ENCODE results near the gene KRTAP5-7.
"Not testable (repeated sequence)": the region's sequence is repeated elsewhere in the genome, so short reads cannot be mapped to it uniquely, and the experiment has no call there.

KRTAP5-7 gene

GRCh38 chr11:71556018-71556417 lies 29.0 kb downstream of the KRTAP5-7 start:
- DNase-seq (ENCODE audit: low spot score) = no peak

GRCh38 chr11:71557257-71557656 lies 30.2 kb downstream of the KRTAP5-7 start:
- no peak for DNase-seq (ENCODE audit: low spot score)

GRCh38 chr11:71558996-71559395 lies 31.9 kb downstream of the KRTAP5-7 start:
- DNase-seq (ENCODE audit: low spot score) = no peak

- DNase-seq (ENCODE audit: low spot score) = no peak
Observed at GRCh38 chr11:71562120-71562519, 35.1 kb downstream of the KRTAP5-7 start.

GRCh38 chr11:71563406-71563805 lies 36.3 kb downstream of the KRTAP5-7 start:
- DNase-seq (ENCODE audit: low spot score) = no peak

GRCh38 chr11:71564430-71564829 lies 37.4 kb downstream of the KRTAP5-7 start:
- no peak for DNase-seq (ENCODE audit: low spot score)

- DNase-seq (ENCODE audit: low spot score) = no peak
Observed at GRCh38 chr11:71565263-71565662, 38.2 kb downstream of the KRTAP5-7 start, which contains the start of gene KRTAP5-10. TSS of gene KRTAP5-10 (plus strand) at chr11:71565563. CDS start at chr11:71565588, 25 bp downstream.

GRCh38 chr11:71566081-71566620 lies 39.1 kb downstream of the KRTAP5-7 start:
- DNase-seq (ENCODE audit: low spot score) = no peak

- not testable (repeated sequence) for DNase-seq (ENCODE audit: low spot score)
Observed at GRCh38 chr11:71566626-71567599, 39.8 kb downstream of the KRTAP5-7 start.

GRCh38 chr11:71567633-71568032 lies 40.6 kb downstream of the KRTAP5-7 start:
- not testable (repeated sequence) for DNase-seq (ENCODE audit: low spot score)

- no peak for DNase-seq (ENCODE audit: low spot score)
Observed at GRCh38 chr11:71568704-71569349, 41.8 kb downstream of the KRTAP5-7 start.

GRCh38 chr11:71571101-71571850 lies 44.2 kb downstream of the KRTAP5-7 start:
- not testable (repeated sequence) for DNase-seq (ENCODE audit: low spot score)

GRCh38 chr11:71572811-71573210 lies 45.7 kb downstream of the KRTAP5-7 start:
- no peak for DNase-seq (ENCODE audit: low spot score)

- no peak for DNase-seq (ENCODE audit: low spot score)
Observed at GRCh38 chr11:71574418-71574817, 47.4 kb downstream of the KRTAP5-7 start.

- DNase-seq (ENCODE audit: low spot score) = no peak
Observed at GRCh38 chr11:71575723-71576424, 48.8 kb downstream of the KRTAP5-7 start.

- not testable (repeated sequence) for DNase-seq (ENCODE audit: low spot score)
Observed at GRCh38 chr11:71576688-71577465, 49.8 kb downstream of the KRTAP5-7 start.

GRCh38 chr11:71577469-71578004 lies 50.5 kb downstream of the KRTAP5-7 start:
- DNase-seq (ENCODE audit: low spot score) = no peak
